T-helper 1 cell (primary cell): ENCODE data around the gene NINL.
"Not testable (repeated sequence)": the region's sequence is repeated elsewhere in the genome, so short reads cannot be mapped to it uniquely, and the experiment has no call there.

Experiments used
- DNase-seq, 5 donors: peaks; one replicate each; pipeline ENCODE4 v3.0.0-alpha.2; 2012 to 2020
- total RNA-seq, 4 donors: gene quantifications; one replicate each; lab custom pipeline; 2026; lab: John Stamatoyannopoulos, UW

Gene NINL
- total RNA-seq, result 1.2 to 3.2 (median 2.8) reads per million in 4 donors

DNA sequence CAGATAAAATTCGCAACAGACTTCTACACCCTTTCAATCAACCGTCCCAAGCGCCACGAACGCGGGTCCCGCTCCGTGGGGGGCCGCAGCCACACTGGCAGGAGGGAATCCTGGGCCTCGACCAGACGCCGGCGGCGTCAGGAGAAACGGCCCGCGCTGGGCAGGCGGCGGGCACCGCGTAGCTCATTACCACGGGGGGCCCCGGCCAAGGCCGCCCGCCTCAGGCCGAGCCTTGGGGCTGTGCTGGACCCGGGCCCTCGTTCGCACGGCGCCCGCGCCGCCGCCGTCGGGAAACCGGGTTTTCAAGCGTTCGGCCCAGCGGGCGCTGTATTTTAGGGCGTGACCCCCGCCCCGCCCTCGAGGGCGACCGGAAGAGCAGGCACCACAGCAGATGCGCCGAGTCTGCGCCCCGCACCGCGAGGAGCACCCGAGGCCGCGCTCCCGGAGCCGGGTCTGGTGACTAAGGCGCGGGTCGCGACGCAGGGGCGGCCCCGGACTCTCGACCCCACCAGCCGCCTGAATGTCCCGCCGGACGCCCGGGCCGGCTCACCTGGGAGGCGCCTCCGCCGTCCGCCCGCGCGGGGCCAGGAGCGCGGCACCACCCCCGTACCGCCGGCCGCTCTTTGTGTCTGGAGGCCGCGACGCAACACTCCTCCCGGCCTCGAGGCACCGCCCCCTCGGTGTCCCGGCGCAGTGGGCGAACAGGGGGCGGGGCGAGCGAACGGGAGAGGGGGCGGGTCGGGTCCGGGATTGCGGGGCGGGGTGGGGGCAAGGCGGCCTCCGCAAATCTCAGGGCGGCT, at the start of gene NINL:
TSS of gene NINL (minus strand) at position 627 of the 800 bp plus-strand sequence. CDS start 58,944 bp downstream, outside the sequence.
- peak in 4 of 5 donors; percentile 16 to 65 (median 24) for DNase-seq

DNA sequence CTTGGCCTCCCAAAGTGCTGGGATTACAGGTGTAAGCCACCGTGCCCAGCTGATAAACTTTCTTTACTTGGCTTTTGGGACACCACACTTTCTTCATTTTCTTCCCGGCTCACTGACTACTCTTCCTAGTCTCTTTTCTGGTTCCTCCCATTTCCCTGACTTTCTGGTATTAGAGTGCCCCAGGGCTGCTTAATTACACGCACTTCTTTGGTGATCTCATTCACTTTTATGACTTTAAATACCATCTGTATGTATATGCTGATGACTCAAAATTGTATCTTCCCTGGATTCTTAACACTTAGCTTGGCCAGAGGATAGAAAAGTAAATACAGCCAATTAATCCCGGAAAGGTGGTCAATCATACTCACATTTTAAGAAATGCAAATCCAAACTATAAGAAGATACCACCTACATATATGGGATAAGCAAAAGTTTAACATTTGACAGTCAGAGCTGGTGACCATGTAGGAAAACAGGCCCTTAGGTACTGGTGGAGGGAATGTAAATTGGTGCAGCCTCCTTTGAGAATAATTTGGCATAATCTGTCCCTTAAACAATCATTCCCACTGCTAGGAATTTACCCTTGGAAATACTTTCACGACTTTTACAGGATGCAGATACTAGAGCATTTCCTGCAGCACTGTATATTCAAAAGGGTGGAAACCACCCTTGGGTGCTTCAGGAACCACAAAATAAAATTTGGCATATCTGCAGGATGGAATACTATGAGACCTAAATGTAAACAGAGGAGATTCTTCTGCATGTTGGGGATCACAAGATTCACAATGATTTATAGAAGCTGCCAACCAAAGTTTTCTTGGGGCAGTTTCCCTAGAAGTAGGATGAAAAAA, 47.8 kb upstream of the NINL start:
- DNase-seq, result no peak

DNA sequence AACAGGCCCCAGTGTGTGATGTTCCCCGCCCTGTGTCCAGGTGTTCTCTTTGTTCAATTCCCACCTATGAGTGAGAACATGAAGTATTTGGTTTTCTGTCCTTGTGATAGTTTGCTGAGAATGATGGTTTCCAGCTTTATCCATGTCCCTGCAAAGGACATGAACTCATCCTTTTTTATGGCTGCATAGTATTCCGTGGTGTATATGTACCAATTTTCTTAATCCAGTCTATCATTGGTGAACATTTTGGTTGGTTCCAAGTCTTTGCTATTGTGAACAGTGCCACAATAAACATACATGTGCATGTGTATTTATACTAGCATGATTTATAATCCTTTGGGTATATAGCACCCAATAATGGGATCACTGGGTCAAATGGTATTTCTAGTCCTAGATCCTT, 45.3 kb upstream of the NINL start:
- DNase-seq, result not testable (repeated sequence)

DNA sequence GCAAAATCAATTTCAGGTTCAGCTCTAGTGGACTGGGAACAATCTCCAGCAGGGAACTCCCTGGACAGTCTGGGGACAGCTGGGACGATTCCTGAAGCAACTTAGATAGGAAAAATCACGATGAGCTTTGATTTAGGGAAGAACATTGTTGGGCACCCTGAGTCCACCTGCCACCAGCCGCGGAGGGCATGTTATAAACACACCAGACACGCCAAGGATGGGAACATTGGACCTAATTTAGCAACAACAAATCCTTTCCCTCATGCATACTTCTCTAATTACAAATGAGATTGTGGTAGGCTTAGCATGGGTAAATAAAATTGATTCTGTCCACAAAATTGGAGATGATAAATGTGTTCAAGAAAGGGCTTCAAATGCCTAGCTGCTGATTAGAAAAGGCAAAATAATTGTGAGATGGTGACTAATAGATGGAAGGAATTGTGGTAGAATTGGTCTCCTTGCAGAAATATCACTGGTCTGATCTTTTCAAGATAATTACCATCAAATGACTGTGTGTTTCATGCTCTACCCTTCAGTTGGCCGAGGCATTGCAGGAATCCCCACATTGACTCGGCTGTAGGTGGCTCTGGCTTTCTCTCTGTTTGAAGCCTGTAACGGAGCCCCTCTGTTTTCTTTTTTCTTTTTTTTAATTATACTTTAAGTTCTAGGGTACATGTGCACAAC, 44.6 kb upstream of the NINL start:
- DNase-seq, result no peak

DNA sequence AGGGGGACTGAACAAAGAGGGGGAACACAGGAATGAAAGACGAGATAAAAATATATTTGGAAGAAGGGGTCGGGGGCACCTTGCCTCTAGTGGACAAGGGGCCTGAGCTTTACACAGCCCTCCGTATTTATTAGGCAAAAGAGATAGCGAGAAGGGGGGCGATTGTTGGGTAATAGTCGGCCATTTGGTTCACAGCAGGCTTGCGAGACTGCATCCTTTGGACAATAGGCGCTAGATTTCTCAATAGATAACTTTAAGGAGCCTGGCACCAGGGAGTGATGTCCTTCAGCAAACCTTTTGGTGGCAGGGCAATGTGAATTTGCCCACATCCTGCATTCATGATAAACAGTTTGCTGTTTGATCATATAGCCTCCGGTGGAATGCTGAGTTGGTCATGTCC, 41.4 kb upstream of the NINL start:
- DNase-seq, result no peak

DNA sequence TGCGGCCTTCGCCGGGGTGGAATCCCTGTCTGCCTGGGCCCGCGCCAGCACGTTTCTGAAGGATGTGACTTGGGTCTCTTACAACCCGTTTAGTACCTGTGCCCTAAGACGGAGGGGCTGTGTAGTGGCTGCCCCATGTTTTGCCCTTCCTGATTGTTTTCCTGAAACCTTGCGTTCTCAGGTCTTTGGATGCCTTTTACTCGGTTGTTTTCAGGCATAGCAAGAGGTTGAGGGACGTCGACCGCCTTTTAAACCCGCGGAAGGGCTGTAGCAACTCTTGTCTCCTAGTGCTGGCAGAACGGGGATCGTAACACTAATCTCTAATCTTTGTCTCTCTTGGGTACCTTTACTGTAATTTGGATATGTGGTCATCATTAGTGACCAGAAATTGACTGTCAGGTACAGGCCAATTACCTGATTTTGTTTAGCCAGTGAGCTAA, 39.2 kb upstream of the NINL start:
- no peak for DNase-seq

DNA sequence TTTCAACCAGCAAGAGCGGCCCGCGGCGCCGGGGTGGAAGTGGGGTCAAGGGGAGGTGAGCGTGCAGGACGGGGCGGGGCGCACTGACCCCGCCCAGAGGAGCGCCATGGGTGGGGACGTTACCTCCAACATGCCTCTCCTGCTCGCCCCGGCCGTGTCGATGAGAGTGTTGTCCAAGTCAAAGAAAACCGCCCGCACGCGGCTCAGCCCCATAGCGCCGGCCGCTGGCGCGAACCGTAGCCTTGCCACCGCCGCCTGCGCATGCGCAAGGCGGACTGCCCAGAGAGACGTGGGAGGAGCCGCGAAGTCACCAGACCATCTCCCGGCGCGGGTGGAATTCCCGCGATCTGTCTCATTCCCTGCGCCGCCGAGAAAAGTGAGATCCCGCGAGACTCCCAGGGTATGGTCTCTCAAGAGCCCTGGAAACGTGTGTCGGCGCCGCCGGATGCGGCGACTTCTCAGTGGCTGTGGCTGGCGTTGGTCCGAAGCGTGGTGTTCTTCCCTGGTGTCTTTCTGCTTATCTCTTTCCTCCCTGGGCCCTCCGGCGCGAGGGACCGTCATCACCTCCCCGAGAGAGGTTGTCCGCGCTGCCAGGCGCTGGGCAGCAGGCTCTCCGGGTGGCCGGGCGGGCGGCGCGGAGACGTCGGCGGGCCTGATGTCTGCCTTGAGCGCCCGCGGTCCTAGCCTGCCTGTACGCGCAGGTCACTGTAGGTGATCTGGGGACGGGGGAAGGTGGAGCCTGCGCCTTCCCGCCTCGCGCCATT, 38.6 kb upstream of the NINL start, which contains the start of gene NANP:
TSS of gene NANP (minus strand) at position 279 of the 764 bp plus-strand sequence. CDS start at position 213, 66 bp downstream.
- peak; percentile 70 to 93 (median 76) for DNase-seq

DNA sequence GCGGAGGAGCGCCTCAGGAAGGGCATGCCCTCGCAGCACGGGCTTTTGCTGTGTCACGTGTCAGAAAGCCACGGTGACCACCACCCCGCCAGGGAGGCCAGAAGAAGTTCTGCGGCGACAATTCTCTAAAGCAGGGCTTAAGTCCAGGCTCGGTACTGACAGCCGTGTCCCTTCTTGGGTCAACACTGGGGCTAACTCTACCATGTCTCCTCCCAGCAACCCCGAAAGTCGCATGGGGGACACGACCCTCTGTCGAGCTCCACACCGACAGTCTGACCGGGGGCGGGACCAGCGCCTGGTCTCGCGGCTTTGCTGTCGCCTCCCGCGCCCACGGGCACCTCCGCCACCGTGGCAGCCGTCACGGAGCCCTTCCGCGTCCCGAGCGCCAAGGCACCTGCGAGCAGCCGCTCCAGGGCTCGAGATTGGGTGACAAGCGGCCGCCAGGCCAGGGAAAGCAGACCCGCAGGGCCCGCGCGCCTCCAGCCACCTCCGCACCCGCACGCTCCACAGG, 37.9 kb upstream of the NINL start:
- DNase-seq, result peak in 4 of 5 donors; percentile 8 to 36 (median 13)

DNA sequence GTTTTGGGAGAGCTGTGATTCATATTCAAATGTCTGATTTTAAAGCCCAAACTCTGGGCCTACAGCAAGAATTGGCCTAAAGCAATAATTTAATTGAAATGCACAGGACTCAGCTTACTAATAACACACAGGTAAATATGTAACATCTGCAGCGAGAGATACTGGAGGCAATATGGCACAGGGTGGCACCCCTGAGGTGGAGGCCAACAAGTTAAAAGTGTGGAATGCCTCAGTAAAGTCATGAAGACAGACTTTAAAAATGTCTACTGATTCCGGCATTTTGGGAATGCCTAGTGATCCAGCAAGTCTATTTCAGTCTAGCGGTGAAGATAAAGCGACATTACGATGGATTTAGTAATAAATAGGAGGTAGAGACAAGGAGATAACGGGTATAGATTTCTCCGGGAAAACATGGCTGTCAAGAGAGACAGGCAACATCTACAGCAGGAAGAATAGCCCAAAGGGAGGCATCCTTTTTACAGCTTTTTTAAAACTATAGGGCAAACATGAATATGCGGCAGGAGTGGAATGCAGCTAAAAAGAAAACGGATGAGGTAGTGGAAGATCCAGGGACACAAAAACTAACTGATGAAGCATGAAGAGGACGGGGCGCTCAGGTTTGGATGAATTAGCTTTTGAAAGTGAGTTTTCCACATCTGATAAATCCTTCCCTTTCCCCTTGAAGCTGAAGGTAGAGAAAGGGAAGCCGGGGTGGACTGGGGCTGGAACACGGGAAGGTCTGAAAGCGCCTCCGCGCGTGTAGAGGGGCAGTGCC, 37.3 kb upstream of the NINL start:
- no peak for DNase-seq

DNA sequence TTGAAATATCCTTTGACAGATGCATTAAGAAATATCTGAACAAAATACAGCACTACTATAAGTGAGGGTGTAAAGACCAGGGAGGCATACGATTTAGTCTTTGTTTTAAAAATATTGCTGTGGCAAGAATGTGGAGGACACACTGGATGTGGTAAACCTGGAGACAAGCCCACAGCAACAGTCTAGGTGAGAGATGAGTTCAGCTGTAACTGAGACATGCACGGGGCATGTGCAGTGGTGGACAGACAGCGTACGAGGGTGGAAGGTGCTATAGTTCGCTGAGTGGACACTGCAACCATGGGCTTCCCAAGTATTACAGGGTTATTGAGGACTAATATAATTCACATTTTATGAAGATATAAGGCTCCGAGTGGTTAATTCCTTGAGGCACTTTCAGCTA, 36.7 kb upstream of the NINL start:
- DNase-seq, result no peak

DNA sequence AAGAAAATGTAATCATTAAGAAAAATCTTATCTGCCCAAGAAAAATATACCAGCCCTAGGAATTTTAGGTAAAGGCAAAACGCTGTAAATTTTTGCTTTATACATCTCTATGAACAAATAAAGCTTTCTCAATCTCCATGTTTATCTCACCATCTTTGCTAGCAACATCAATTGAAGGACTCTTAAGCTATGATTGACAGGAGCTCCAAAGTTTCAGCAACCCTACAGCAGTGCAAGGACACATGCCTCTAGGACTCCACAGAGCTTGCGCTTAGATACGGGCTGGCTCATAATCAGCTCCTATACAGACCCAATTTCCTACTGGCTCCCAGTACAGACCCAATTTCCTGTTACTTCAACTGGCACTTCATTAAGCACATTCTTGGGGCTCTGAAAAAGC, 34.2 kb upstream of the NINL start:
- no peak for DNase-seq

DNA sequence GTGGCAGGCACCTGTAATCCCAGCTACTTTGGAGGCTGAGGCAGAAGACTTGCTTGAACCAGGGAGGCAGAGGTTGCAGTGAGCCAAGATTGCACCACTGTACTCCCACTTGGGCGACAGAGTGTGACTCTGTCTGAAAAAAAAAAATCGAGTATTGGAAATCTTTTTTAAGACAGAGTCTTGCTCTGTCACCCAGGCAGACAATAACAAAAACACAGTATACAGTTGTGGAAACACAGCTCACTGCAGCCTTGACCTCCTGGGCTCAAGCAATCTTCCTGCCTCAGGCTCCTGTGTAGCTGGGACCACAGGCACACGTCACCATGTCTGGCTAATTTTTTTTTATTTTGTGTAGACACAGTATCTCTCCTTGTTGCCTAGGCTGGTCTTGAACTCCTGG, 23.4 kb upstream of the NINL start:
- DNase-seq, result no peak

DNA sequence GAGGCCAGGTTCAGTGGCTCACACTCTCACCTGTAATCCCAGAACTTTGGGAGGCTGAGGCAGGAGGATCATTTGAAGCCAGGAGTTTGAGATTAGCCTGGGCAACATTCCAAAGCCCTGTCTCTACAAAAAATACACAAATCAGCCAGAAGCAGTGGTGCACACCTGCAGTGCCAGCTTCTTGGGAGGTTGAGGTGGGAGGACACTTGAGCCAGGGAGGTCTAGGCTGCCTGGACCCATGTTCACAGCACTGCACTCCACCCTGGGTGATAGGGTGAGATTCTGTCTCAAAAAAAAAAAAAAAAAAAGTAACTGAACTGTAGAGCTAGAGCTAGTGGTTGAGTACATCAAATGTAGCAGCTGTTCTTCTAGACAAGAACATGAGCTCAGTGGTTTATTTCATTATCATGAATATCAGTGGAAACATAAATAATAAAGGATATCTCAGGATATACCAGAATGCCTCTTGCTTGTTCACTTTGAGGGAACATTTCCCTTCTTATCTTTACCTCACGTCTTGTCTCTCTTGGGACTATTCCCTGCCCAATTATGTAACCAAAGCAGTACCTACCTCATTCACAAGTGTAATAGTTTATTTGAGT, 20.9 kb upstream of the NINL start:
- no peak for DNase-seq

DNA sequence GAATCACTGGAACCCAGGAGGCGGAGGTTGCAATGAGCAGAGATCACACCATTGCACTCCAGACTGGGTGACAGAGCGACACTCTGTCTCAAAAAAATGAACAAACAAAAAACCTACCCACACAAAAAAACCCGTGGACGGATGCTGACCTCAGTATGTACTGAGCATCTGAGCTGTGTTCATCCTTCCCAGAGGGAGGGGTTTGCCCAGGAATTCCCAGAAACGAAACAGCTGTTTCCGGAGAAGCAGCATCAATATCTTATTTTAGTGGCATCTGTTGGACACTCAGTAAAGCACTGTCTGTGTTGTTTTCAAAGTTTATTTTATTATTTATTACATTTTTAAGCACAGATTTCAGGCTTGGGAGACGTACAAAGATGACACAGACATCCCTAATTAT, 19.8 kb upstream of the NINL start:
- no peak for DNase-seq

DNA sequence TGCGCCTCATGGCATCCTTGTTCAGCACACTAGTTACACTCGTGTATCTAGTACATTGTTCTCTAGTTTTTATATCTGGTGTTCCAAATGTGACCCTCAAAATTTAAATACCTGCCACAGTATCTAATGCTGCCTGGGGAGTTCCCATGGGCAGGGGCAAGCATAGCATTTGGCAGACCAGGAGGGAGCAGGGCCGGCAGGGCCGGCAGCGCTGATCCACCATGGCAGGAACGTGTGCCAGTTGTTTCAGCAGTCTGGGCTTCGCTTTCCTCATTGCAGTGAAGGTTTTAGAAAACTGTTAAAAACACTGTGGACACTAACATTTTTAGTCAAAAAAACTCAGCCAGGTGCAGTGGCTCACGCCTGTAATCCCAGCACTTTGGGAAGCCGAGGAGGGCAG, 19.3 kb upstream of the NINL start:
- DNase-seq, result no peak

DNA sequence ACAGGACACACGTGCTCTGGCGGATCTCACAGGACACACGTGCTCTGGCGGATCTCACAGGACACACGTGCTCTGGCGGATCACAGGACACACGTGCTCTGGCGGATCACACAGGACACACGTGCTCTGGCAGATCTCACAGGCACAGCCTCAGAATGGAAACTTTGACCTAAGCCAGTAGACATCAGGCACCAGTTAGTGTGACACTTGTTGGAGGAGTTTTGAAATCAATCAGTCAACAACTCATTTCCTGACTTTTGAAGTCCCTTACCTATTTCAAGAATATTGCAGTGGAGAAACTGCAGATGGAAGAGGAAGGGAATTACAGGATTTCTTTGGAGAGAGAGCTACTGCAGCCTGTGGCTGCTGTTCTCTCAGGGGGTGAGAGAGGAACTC, 17.6 kb upstream of the NINL start:
- peak in 1 of 5 donors; percentile 37 for DNase-seq

DNA sequence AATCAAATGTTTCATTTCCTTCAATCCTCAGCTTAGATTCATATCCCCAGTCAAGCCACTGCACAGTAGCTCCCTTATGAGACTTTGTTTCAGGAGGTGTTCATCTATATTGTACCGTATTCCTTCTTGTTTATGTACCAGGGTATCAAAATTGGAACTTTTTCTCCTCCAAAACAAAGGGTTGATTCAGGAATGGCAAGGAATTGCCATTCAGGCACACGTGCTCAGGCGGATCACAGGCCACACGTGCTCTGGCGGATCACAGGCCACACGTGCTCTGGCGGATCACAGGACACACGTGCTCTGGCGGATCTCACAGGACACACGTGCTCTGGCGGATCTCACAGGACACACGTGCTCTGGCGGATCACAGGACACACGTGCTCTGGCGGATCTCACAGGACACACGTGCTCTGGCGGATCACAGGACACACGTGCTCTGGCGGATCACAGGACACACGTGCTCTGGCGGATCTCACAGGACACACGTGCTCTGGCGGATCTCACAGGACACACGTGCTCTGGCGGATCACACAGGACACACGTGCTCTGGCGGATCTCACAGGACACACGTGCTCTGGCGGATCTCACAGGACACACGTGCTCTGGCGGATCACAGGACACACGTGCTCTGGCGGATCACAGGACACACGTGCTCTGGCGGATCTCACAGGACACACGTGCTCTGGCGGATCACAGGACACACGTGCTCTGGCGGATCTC, 17.0 kb upstream of the NINL start:
- DNase-seq, result not testable (repeated sequence)

DNA sequence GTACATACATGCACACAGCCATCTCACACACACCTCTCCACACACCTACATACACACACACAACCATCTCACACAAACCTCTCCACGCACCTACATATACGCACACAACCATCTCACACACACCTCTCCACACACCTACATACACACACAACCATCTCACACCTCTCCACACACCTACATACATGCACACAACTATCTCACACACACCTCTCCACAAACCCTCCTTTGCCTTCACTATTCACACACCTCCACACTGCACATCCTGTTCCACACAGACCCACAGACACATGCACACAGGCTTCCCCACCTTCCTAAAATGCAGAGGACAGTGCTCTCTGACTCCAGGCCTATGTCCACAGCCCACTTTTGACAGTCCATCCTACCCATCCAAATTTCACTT, 16.3 kb upstream of the NINL start:
- DNase-seq, result no peak

DNA sequence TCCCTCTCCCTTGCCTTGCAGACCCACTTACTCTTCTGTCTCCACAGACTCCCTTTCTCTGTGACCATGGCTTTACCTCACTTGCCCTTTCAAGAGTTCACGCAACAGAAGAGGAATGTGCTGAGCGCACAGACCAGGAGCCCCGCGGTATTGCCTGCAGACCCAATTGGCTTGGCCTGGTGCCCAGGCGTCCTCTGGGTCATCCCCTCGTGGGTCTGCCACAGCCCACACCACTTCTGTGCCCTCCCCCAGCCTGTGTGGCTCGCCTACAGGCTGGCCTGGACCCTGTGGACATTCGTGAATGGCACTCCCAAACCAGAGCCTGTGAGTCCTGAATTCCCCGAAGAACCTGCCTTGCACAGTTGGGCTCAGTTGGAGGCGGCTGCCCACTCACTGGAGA, 15.3 kb upstream of the NINL start:
- DNase-seq, result no peak
